22Rv1 (cell line): ENCODE data around the gene SMO.

Experiments
- H3K27ac ChIP-seq: fragments of 450-650 bp; 2 replicates; pipeline ENCODE4 v1.5.1; 2017
- ZFX ChIP-seq: fragments of 450-650 bp; IDR thresholded peaks from 2 replicates; pipeline ENCODE4 v1.6.1; 2017; ENCODE audit warnings: antibody characterized with exemption, borderline replicate concordance
- TF ChIP-seq, protein P1 (sequence below): fragments of 450-650 bp; IDR thresholded peaks from 2 replicates; pipeline ENCODE4 v1.5.1; 2017; ENCODE audit warnings: mild to moderate bottlenecking

Gene SMO

GRCh38 chr7:129255800-129256199 lies 67.4 kb downstream of the SMO start:
- TF ChIP-seq, protein P1, sequence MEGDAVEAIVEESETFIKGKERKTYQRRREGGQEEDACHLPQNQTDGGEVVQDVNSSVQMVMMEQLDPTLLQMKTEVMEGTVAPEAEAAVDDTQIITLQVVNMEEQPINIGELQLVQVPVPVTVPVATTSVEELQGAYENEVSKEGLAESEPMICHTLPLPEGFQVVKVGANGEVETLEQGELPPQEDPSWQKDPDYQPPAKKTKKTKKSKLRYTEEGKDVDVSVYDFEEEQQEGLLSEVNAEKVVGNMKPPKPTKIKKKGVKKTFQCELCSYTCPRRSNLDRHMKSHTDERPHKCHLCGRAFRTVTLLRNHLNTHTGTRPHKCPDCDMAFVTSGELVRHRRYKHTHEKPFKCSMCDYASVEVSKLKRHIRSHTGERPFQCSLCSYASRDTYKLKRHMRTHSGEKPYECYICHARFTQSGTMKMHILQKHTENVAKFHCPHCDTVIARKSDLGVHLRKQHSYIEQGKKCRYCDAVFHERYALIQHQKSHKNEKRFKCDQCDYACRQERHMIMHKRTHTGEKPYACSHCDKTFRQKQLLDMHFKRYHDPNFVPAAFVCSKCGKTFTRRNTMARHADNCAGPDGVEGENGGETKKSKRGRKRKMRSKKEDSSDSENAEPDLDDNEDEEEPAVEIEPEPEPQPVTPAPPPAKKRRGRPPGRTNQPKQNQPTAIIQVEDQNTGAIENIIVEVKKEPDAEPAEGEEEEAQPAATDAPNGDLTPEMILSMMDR: no peak
- TF ChIP-seq ZFX: no peak
- H3K27ac ChIP-seq: no peak overlapping the region

- no peak for TF ChIP-seq ZFX
- TF ChIP-seq, protein P1: no peak
- H3K27ac ChIP-seq: no peak overlapping the region
Observed at GRCh38 chr7:129256221-129256620, 67.8 kb downstream of the SMO start.

DNA sequence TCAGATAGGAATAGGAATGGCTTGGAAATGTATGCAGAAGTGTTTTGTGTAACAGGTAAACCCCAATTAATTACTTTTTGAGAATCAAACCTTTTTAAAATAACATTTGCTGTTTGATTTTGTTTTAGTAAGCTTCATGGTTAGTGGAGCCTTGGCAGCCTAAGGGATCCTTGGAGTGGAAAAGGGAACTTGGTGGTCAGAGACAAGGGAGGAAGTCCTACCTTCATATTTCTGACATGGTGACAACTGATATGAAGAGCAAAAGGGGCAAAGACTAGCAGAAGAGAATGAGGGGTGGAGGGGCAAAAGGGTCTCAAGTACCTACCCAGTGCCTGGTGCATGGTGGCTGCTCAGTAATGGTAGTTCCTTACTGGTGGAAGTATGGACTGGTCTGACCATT lies 68.7 kb downstream of the SMO start:
- TF ChIP-seq, protein P1: no peak
- TF ChIP-seq ZFX: no peak
- H3K27ac ChIP-seq: no peak overlapping the region

GRCh38 chr7:129258649-129259389 lies 70.4 kb downstream of the SMO start:
- no peak overlapping the region for H3K27ac ChIP-seq
- TF ChIP-seq, protein P1: no peak
- TF ChIP-seq ZFX: no peak

DNA sequence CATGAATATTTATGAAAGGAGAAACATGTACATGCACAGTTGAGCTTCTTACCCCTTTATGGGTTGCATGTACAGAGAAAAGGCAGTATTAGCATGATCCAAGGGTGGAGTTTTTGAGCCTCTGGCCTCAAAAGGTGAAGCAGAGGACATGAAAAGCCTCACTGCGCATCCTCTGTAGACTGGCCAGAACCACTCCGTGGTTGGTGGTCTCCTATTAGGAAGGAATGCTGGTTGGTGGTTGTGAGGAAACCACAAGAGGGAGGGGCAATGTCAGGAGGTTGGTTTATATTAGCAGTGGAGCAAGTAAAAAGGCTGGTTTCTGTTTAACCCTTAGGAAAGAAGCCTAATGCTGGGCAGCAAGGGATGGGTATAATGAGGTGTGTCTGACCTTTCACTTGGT lies 73.9 kb downstream of the SMO start:
- no peak overlapping the region for H3K27ac ChIP-seq
- TF ChIP-seq, protein P1: no peak
- no peak for TF ChIP-seq ZFX
